HG03025 (cell line): ENCODE results near the gene SLC51A.
"Not testable (repeated sequence)": the region's sequence is repeated elsewhere in the genome, so short reads cannot be mapped to it uniquely, and the experiment has no call there.

Experiments used
- ATAC-seq: cut with Tn5 transposase; IDR thresholded peaks from one replicate; pipeline ENCODE4 v1.9.1; 2021; ENCODE audit warnings: mild to moderate bottlenecking, moderate library complexity; ENCODE audit not compliant: unreplicated experiment, low FRiP score

The SLC51A gene

GRCh38 chr3:196216089-196216564, at the start of gene SLC51A:
Gene SLC51A (plus strand): TSS chr3:196216534. CDS start chr3:196216713, 179 bp downstream.
- no peak for ATAC-seq

GRCh38 chr3:196166741-196167140, 49.6 kb upstream of the SLC51A start:
- no peak for ATAC-seq

- no peak for ATAC-seq
Measured at GRCh38 chr3:196168808-196169391, 47.4 kb upstream of the SLC51A start.

- ATAC-seq, result no peak
Measured at GRCh38 chr3:196169836-196170240, 46.5 kb upstream of the SLC51A start.

GRCh38 chr3:196170296-196170695, 46.0 kb upstream of the SLC51A start:
- ATAC-seq, result not testable (repeated sequence)

- no peak for ATAC-seq
Measured at GRCh38 chr3:196174652-196175051, 41.7 kb upstream of the SLC51A start.

GRCh38 chr3:196175116-196175625, 41.2 kb upstream of the SLC51A start:
- no peak for ATAC-seq

GRCh38 chr3:196175722-196176121, 40.6 kb upstream of the SLC51A start:
- no peak for ATAC-seq

GRCh38 chr3:196177567-196177966, 38.8 kb upstream of the SLC51A start:
- no peak for ATAC-seq

GRCh38 chr3:196177967-196178366, 38.4 kb upstream of the SLC51A start:
- no peak for ATAC-seq

GRCh38 chr3:196178993-196179379, 37.3 kb upstream of the SLC51A start:
- no peak for ATAC-seq

- ATAC-seq, result peak; percentile 61
Measured at GRCh38 chr3:196179380-196180308, 36.7 kb upstream of the SLC51A start.

- no peak for ATAC-seq
Measured at GRCh38 chr3:196180346-196180745, 36.0 kb upstream of the SLC51A start.

GRCh38 chr3:196181127-196181546, 35.2 kb upstream of the SLC51A start:
- ATAC-seq, result no peak

- not testable (repeated sequence) for ATAC-seq
Measured at GRCh38 chr3:196184169-196184432, 32.2 kb upstream of the SLC51A start.

- ATAC-seq, result no peak
Measured at GRCh38 chr3:196184881-196185280, 31.5 kb upstream of the SLC51A start.

- no peak for ATAC-seq
Measured at GRCh38 chr3:196186651-196187573, 29.4 kb upstream of the SLC51A start.

GRCh38 chr3:196189566-196190347, 26.6 kb upstream of the SLC51A start:
- ATAC-seq, result no peak

GRCh38 chr3:196192036-196192523, 24.3 kb upstream of the SLC51A start:
- ATAC-seq, result no peak
